Keratinocyte (primary cell): Measurements from ENCODE around the gene VPS4B. TPM values are rescaled to one million over a fixed set of nuclear protein-coding genes. Genes with fewer than 3 reads are reported as not detected.

Experiments
- DNase-seq: peaks from one replicate; pipeline ENCODE4 v3.0.0-alpha.2; 2011; ENCODE audit warnings: low read depth, missing footprints, low spot score
- FAIRE-seq: peaks from 2 replicates; lab custom pipeline; 2011; peaks lifted over from hg19 to GRCh38; lab: Jason Lieb, UNC
- H2AFZ ChIP-seq: 2 replicates; pipeline ENCODE4 v1.6.0; 2012; ENCODE audit warnings: low read length, control low read depth, inconsistent platforms; ENCODE audit not compliant: control insufficient read depth
- H3K27ac ChIP-seq: 2 replicates; pipeline ENCODE4 v1.5.1; 2011; ENCODE audit warnings: low read length; ENCODE audit not compliant: control insufficient read depth, insufficient read depth
- H3K27me3 ChIP-seq: 3 replicates; pipeline ENCODE4 v1.6.0; 2011; ENCODE audit warnings: low read length; ENCODE audit not compliant: control insufficient read depth, insufficient read depth; ENCODE audit errors: extremely low read depth
- H3K36me3 ChIP-seq, 2 experiments: 2 replicates in 1 of 2; 3 replicates in 1 of 2; pipeline ENCODE4 v1.5.1; 2011; ENCODE audit warnings: low read length in 2 of 2, mild to moderate bottlenecking in 1 of 2; ENCODE audit not compliant: control insufficient read depth in 2 of 2, insufficient read depth in 2 of 2; ENCODE audit errors: extremely low read depth in 1 of 2
- H3K4me1 ChIP-seq: 3 replicates; pipeline ENCODE4 v1.5.1; 2011; ENCODE audit warnings: low read length; ENCODE audit not compliant: control insufficient read depth, insufficient read depth; ENCODE audit errors: extremely low read depth
- H3K4me2 ChIP-seq: 3 replicates; pipeline ENCODE4 v1.6.0; 2011; ENCODE audit warnings: low read depth, low read length; ENCODE audit not compliant: control insufficient read depth, insufficient read depth; ENCODE audit errors: extremely low read depth
- H3K4me3 ChIP-seq, 3 experiments: fragments of 200-600 bp in 1 of 3; sonication (generic) in 1 of 3; 2 replicates in 2 of 3; 3 replicates in 1 of 3; pipeline ENCODE4 v1.5.1; 2011 to 2016; ENCODE audit warnings: low read length in 3 of 3, mild to moderate bottlenecking in 3 of 3, control low read depth in 2 of 3, inconsistent platforms in 1 of 3, low read depth in 1 of 3, mixed read lengths in 1 of 3, mixed run types in 1 of 3, moderate library complexity in 1 of 3; ENCODE audit not compliant: control insufficient read depth in 2 of 3, insufficient read depth in 2 of 3; ENCODE audit errors: extremely low read depth in 1 of 3
- H3K79me2 ChIP-seq: 2 replicates; pipeline ENCODE4 v1.6.0; 2012; ENCODE audit warnings: low read length; ENCODE audit not compliant: control insufficient read depth, insufficient read depth
- H3K9ac ChIP-seq: 3 replicates; pipeline ENCODE4 v1.6.0; 2011; ENCODE audit warnings: low read length; ENCODE audit not compliant: control insufficient read depth, insufficient read depth; ENCODE audit errors: extremely low read depth
- H3K9me1 ChIP-seq: 3 replicates; pipeline ENCODE4 v1.6.0; 2011; ENCODE audit warnings: low read length; ENCODE audit not compliant: control insufficient read depth, insufficient read depth; ENCODE audit errors: extremely low read depth
- H3K9me3 ChIP-seq: 2 replicates; pipeline ENCODE4 v1.5.1; 2012; ENCODE audit warnings: low read depth, low read length; ENCODE audit not compliant: control insufficient read depth
- H4K20me1 ChIP-seq: 3 replicates; pipeline ENCODE4 v1.6.0; 2011; ENCODE audit warnings: low read length; ENCODE audit not compliant: control insufficient read depth, insufficient read depth; ENCODE audit errors: extremely low read depth
- CTCF ChIP-seq, 3 experiments: IDR thresholded peaks in 1 of 3; conservative IDR thresholded peaks in 1 of 3; optimal IDR thresholded peaks in 1 of 3; 2 replicates in 2 of 3; 3 replicates in 1 of 3; pipeline versions ENCODE3 to v1.5.1; 2011; ENCODE audit warnings: low read length in 3 of 3, mild to moderate bottlenecking in 3 of 3, moderate library complexity in 2 of 3, control low read depth in 1 of 3, inconsistent platforms in 1 of 3; ENCODE audit not compliant: insufficient read depth in 2 of 3; ENCODE audit errors: extremely low read depth in 1 of 3
- EZH2 ChIP-seq: IDR thresholded peaks from one replicate; pipeline ENCODE4 v1.6.1; 2012; ENCODE audit warnings: inconsistent platforms, mild to moderate bottlenecking, low read length, moderate library complexity
- dilution Hi-C: fragments of 300-500 bp; cut with MboI; formaldehyde crosslinking; loops from one replicate; pipeline ENCODE4 v1.7.0; 2020; ENCODE audit warnings: low sequenced_read_pairs; ENCODE audit not compliant: extremely low pct_ligation_motif_present
- polyA plus RNA-seq, 5 experiments: library from polyadenylated mRNA; depleted of rRNA in 3 of 5; stranded (reverse) in 3 of 5; stranded (forward) in 1 of 5; unstranded in 1 of 5; fragments of >200 nt; gene quantifications; 1 replicate in 1 of 5; 2 replicates in 3 of 5; 3 replicates in 1 of 5; pipeline versions ENCODE4 v1.2.1 to v1.2.3, GENCODE V29; 2011 to 2012; ENCODE audit warnings: missing spikeins in 2 of 5, low read depth in 1 of 5, low replicate concordance in 1 of 5

The VPS4B gene
- polyA plus RNA-seq, 1 donor (not counting 4 experiments of a cell fraction or from before 2014, with no cell fraction given), result 65.3 TPM

- no peak overlapping the region for H3K27ac ChIP-seq
- H3K79me2 ChIP-seq, result peaks cover 34% of the 10 kb centered on the region
- no peak overlapping the region for H2AFZ ChIP-seq
- dilution Hi-C loops, result no loop called here
- H3K4me3 ChIP-seq, result no peak overlapping the region
- H3K9me3 ChIP-seq, result no peaks in the 10 kb centered on the region
- H3K9me1 ChIP-seq, result no peaks in the 10 kb centered on the region
- TF ChIP-seq CTCF (optimal IDR thresholded peaks at IDR 0.05 in 1 of 3, IDR thresholded peaks at IDR 0.05 in 1 of 3, conservative IDR thresholded peaks at IDR 0.05 in 1 of 3; ENCODE audit: extremely low read depth in 1 of 3, insufficient read depth in 2 of 3, low read length in 3 of 3), result no peak
- FAIRE-seq (peak; percentile 20), DNase-seq (no peak)
- H3K36me3 ChIP-seq, result peaks cover 17 to 38% of the 10 kb centered on the region in 2 experiments
- no peak overlapping the region for H3K9ac ChIP-seq
- no peaks in the 10 kb centered on the region for H4K20me1 ChIP-seq
- H3K27me3 ChIP-seq, result no peaks in the 10 kb centered on the region
- peaks cover 39% of the 10 kb centered on the region for H3K4me1 ChIP-seq
- H3K4me2 ChIP-seq, result no peak overlapping the region
Measured at GRCh38 chr18:63405986-63406385, 16.3 kb downstream of the VPS4B start.

DNA sequence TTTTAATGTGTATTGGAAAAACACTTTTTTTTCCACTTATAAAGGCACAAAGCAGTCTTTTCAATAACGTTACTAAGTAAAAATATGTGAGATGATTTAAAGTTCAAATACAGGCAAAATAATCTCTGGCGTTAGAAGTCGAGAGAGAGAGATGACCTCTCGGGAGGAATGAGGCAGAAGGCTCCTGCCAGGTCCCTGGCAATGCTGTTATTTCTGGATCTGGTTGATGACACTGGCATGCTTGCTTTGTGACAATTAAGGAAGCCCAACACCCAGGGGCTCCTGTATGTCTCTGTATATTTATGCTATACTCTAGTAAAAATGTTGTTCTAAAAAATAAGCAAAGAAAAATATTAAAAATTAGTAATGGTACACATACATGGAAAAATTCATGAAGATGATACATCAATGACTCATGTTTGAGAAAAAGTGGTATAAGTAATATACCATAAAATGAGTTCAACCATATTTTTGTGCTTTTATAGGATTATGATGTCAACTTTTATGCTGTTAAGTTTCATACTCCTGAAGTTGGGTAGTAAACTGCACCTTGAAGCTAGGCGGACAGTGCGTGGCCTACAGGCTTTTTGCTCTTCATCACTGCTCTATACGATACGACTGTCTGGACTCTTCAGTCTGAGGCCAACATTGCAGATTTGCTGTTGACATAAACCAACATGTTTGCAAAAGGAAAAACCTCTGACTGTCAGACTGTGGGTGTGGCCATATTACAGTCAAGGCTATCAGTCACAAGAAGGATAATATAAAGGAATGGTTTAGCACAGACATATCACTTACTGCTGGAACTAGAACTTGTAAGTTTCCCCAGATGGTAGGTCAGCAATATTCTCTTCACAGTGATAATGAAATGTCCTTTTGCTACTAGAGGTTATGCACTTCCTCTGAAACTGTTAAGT is 19.8 kb downstream of the VPS4B start:
- Histone ChIP-seq H3K4me1 (peaks cover 4% of the 10 kb centered on the region), H3K9me3 (no peaks in the 10 kb centered on the region), H3K4me3 (no peak overlapping the region), H3K9ac (no peak overlapping the region), H3K27ac (no peak overlapping the region), H3K79me2 (peaks cover 21% of the 10 kb centered on the region), H3K9me1 (no peaks in the 10 kb centered on the region), H3K4me2 (no peak overlapping the region), H3K36me3 (peaks cover 25 to 26% of the 10 kb centered on the region in 2 experiments), H2AFZ (no peak overlapping the region), H4K20me1 (no peaks in the 10 kb centered on the region), H3K27me3 (no peaks in the 10 kb centered on the region)
- no peak for TF ChIP-seq EZH2
- no peak for TF ChIP-seq CTCF (optimal IDR thresholded peaks at IDR 0.05 in 1 of 3, IDR thresholded peaks at IDR 0.05 in 1 of 3, conservative IDR thresholded peaks at IDR 0.05 in 1 of 3; ENCODE audit: extremely low read depth in 1 of 3, insufficient read depth in 2 of 3, low read length in 3 of 3)
- DNase-seq, result no peak
- dilution Hi-C loops, result no loop called here
- FAIRE-seq, result no peak
